HG03064 (cell line): ENCODE results near the gene LIN7A.

ENCODE experiments used
- ATAC-seq: cut with Tn5 transposase; IDR thresholded peaks from one replicate; pipeline ENCODE4 v1.9.1; 2021; ENCODE audit warnings: low read depth; ENCODE audit not compliant: unreplicated experiment

Gene LIN7A

DNA sequence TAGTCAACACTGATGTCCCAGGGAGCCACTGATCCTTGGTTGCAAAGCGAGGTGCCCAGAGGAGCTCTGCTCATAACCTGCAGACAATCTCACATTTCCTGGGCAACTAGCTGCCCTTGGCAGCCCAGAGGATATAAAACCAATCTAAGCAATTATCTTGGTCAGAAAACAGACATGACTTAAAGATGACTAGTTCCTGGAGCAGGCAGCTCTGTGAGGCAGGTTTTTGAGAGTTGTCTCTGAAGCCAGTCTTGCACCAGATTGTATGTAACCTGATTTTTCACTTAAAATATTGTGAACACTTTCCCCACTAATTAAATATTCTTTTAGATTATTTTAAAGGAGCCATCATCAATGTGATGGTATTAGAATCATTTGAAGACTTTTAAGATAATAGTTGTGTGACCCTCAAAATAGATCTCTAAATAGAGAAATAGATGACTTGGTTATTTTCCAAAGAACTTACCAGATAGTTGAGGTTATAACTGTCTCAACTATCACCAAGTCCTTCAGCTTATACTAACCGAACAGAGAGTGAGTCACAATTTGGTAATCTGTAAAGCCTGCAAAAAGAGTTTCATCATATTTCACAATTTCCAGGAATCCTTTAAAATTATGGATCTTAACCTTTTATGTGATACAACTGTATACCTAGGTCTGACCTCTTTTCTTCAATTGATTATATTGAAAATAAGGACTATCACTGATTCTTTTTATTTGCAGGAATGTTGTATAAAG, 75.9 kb downstream of the LIN7A start:
- no peak for ATAC-seq

- ATAC-seq = no peak
Observed at GRCh38 chr12:80860928-80861327, 76.8 kb downstream of the LIN7A start.

- no peak for ATAC-seq
Observed at GRCh38 chr12:80860206-80860605, 77.5 kb downstream of the LIN7A start.

GRCh38 chr12:80858356-80858755, 79.4 kb downstream of the LIN7A start:
- no peak for ATAC-seq

- no peak for ATAC-seq
Observed at GRCh38 chr12:80857311-80857710, 80.4 kb downstream of the LIN7A start.

DNA sequence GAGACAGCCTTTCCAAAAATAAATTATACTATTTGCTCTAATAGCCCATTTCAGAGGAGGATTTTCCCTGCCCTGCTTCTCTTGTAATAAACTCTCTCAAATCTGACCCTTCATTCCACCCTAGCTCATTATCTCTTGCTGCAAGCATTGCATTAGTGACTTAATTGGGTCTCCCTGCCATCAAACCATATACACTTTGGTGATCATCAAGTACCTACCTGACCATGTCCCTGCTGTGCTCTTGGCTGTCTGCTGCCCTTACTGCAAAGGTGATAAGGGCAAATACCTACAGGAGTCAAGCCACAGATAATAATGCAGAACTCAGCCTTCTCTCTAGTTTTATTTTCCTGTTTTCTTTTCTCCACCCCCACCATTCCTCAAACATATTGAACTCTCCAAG, 88.4 kb downstream of the LIN7A start:
- no peak for ATAC-seq

DNA sequence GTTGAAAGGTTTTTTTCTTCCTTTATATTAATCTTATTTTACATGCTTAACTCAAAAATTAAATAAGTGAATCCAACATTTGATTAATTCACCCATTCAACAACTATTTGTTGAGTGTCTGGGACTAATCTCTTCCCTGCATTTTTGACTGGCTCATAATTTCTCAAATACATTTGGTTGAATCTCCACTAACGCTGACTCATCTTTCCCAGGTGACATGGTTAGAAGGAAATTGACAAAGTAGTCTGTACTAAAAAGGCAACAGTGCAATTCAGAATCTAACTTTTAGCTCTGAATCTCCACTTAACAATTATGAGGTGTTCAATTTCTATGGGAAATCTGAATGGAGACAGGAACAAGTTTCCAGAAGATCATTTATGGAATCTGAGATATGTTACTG, 88.9 kb downstream of the LIN7A start:
- no peak for ATAC-seq

DNA sequence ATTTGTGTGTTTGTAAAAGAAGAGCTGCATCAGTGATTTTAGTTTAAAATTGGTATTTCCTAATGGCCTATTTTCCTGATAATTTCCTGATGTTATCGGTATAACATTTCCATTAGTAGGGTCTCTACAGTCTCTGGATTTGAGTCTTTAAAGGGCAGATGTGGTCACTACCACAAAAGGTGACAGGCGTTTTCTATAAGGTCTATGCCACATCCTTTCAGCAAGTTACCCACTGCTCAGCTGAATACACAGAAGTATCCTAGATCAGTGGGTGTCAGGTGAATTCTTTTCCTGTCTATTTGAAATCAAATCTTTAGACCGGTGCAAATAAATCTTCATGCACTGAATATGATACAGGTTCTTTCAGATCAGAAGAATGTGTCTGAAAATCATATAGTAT, 90.2 kb downstream of the LIN7A start:
- ATAC-seq = no peak

DNA sequence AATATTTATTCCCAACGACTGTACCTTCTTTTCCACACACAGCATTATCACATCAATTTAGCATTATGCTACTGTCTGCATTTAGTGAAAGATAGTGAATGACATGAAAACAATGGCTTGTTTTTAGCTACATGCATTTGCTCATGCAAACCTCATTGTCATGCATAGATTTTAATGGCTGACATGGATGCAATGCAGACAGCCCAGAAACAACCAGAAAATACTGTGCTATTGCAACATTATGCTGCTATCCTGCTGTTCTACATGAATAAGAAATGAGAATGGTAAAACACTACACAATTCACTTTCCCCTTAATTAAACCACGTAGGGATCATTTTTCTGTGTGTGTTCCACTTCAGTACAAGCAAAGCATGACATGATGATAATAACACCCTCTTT, 90.8 kb downstream of the LIN7A start:
- ATAC-seq = no peak

- ATAC-seq = no peak
Observed at GRCh38 chr12:80845639-80846038, 92.1 kb downstream of the LIN7A start.

DNA sequence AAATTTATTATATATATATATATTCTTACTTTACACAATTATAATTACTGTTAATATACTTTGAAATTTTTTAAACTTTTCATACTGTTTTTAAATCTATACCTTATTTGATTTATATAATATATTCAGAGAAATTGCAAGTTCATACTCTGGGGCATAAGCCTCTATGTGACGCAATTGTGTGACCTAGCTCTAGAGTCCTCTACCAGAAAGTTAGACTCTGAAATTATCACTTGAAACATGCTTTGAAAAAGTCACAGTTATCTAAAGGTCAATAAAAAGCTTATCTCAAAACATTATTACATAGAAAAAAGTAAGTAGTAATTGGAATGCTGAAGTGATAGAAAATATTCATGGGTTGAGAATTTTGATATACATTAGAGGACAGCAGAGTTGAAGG, 93.8 kb downstream of the LIN7A start:
- ATAC-seq = no peak

DNA sequence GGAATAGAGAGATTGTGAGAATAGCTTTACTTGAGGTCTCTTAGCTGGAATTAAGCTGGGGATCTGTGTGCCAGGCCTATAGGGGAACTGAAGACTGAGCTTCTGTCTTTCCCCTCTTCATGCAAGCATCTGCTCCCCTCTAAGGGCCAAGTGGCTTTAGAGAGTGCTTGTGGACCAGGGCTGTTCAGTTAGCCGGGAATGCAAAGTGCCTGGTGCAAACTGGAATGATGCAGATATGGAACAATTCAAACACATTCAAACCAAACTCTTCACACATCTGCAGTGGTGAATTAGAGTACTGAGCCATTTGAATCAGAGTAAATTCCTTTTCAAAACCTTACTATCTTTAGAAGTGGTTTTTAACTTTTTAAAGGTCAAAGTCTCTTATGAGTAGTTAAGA, 99.0 kb downstream of the LIN7A start:
- no peak for ATAC-seq

DNA sequence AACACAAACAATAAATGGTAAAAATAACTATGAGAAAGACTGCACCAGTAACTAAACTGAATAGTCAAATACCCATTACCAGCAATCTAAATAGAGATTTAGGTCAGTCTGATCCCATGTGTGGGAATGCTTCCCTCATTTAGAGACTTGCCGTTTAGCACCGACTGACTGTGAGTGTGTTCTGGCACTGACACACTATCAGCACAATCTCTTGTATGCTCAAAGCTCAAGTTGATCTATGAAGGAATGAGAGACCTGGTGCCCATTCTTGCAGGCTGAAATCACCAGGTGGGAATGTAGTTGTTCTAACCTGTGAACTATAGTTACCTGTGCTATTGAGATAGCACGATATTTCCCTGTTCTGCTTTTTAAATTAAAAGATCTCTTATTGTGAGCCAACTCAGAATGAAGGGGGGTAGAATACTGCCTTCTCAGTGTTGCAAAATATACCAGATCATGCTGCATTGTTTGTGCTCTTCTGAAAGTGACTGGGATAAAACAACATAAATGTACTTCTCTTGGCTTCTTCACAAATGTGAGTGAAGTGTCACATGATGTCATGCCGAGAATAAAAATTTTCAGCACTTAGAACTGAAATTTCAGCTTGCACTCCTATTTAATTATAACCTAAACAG, 99.6 kb downstream of the LIN7A start:
- no peak for ATAC-seq

GRCh38 chr12:80837342-80837978, 100.3 kb downstream of the LIN7A start:
- ATAC-seq = no peak

DNA sequence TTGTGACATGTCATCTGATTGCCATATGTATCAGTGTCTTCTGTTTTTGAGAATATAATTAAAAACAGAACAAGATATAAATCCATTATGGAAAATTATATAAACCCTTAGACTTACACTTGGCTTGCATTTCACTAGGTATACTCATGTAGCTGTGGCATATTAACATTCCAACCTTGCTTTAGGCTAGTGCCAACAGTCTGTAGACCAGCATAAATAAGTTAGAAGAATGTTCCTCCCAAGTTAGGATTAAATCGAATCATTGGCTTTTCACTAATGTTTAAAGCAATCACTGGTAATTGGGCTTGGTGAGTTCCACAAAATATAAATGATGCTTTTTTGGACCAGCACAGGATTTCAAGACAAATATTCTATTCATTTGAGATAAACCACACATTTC, 103.0 kb downstream of the LIN7A start:
- ATAC-seq = no peak

DNA sequence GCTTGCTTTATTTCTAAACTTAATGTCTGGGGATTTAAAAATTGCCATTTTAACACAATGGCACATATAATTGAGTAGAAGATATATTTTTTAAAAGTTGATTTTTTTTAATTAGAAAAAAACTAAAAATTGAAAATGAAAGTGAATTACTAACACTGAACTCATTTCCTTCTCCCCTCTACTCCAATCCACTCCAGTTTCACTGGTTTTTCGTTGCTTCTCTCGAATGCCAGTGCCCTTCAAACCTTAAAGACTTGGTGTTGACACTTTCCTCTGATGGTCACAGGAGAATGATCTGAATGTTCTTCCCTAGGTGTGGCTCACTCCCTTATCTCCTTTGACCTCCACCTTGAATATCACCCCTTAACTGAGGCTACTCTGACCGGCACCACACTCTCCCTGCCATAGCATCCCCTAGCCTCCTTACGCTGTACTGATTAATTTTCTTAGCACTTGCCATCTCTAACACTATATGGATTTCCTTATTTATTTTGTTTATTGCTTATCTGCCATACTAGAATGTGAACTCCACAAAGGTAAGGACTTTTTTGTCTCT, 107.1 kb downstream of the LIN7A start:
- ATAC-seq = no peak

DNA sequence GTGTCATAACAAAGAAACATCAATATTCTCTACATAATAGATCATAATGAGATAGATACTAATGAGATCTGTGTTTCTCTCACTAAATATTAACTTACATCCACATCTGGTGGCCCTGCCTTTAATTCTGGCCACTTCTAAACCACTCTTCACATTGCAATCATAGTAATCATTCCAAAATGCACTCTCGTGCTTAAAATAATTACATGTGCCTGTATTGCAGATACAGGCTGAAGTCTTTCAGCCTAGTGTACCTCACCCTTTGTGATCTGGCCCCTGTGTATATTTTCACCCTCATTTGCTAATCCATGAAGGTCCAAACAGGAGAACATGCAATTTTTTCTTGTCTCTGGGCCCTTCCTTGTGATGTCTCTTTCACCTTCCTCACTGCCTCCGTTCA, 108.0 kb downstream of the LIN7A start:
- no peak for ATAC-seq

DNA sequence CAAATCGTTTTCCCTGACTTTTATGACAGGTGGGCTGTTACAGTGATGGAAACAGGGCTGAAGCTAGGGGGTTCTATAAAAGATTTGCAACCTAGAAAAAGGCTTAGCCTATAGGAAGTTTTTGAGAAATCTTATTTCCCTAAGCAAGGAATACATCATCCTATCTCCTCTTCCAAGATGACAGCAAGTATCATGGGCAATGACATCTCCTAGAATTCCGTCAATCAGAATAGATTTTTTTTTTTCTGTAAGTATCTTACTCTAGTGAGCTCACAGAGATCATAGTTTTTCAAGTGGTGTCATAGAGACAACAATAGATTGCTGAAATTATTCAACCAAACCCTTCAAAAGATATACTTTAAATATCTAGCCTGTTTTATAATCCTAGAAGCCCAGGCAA, 112.2 kb downstream of the LIN7A start:
- ATAC-seq = no peak

GRCh38 chr12:80823393-80823792, 114.3 kb downstream of the LIN7A start:
- no peak for ATAC-seq

DNA sequence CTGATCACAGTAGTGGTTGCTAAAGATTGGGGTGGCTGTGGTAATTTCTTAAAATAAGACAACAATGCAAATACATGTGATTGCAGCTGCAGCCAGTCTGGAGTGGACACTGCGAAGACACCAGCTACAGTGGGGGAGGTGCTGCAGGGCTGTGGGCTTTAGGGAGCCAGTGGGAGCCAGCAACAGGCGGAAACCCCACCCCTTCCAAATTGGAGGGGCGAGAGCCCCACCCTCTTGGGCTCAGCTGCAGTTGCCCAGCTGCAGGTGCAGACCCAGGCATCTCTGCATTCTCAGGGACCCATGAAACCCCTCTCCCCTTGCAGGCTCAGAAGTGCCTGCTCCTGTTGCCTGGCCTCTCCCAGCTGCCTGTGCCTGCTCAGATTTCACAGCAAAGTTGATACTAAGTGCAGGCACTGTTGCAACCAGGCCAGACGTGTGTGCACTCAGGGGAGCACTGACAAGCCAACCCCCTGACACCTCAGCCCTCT, 116.2 kb downstream of the LIN7A start:
- ATAC-seq = no peak

GRCh38 chr12:80818878-80819277, 118.9 kb downstream of the LIN7A start:
- ATAC-seq = no peak

- ATAC-seq = no peak
Observed at GRCh38 chr12:80815351-80815750, 122.4 kb downstream of the LIN7A start.
